ENCODE measurements around the gene ZNF581.

DNA sequence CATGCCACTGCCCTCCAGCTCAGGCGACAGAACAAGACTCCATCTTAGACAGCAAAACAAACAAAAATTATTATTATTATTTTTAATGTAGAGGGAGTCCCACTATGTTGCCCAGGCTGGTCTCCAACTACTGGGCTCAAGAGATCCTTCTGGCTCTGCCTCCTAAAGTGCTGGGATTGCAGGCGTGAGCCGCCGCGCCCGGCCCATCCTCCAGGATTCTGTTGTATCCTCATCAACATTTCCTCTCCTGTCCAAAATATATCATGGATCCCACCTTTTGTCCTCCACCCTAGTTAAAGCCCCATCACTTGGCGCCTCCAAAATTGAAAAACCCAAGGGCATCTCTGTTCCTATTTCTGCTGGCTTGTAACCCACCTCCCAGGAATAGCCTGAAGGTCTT is 20.3 kb upstream of the ZNF581 start:
- TF ChIP-seq, protein P1, sequence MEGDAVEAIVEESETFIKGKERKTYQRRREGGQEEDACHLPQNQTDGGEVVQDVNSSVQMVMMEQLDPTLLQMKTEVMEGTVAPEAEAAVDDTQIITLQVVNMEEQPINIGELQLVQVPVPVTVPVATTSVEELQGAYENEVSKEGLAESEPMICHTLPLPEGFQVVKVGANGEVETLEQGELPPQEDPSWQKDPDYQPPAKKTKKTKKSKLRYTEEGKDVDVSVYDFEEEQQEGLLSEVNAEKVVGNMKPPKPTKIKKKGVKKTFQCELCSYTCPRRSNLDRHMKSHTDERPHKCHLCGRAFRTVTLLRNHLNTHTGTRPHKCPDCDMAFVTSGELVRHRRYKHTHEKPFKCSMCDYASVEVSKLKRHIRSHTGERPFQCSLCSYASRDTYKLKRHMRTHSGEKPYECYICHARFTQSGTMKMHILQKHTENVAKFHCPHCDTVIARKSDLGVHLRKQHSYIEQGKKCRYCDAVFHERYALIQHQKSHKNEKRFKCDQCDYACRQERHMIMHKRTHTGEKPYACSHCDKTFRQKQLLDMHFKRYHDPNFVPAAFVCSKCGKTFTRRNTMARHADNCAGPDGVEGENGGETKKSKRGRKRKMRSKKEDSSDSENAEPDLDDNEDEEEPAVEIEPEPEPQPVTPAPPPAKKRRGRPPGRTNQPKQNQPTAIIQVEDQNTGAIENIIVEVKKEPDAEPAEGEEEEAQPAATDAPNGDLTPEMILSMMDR (IDR thresholded peaks at IDR 0.05) = no peak
- TF ChIP-seq POLR2A (IDR thresholded peaks at IDR 0.05) = no peak
